ENCODE data around the gene CCDC34.

Gene CCDC34

DNA sequence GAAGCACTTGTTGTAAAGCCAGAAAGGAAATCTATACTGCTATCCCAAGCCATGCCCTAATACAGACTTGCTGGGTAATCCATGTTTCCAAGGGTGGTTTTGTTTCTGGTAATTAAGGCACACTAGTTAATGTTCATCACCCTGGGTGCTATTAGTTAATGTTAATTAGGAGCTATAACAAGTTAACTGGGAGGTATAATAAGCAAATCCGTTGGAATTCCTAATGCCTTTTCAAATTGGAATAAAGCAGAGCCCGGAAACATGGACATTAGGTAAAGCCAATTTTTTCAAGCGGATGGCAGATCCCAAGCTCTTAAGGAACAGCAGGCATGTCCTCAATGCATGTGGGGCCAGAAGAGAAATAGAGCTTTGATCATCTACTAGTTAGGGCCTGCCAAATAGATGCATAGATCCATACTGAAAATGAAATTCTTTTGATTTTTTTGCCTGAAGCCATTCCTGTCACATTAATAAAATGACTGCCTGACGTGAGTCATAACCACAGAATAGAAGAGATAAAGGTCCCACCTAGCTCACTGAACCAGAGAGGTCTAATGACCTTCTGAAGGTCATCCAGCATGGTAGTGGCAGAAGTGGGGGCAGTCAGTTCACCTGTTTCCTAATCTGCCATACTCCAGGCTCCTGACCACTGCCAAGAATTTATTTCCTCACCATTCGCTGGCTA, 28.5 kb upstream of the CCDC34 start:
- no peak for DNase-seq

GRCh38 chr11:27390318-27391295, 27.6 kb upstream of the CCDC34 start:
- DNase-seq: no peak

DNA sequence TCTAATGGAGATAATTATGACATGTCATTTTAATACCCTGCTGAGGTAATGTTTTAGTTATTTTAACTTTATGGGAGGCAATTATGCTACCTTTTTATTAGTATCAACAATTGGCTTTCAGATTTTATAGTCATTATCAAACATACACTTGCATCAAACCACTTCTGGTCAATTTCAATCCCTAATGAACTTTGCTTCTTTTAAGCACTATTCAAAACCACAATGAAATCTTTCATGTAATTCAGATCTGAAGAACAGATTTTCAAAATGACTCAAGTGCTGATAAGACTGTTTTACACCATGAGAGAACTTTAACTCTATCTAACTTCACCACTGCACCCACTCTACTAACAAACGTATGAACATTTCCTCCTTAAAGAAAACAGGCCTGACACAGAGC, 25.9 kb upstream of the CCDC34 start:
- DNase-seq: no peak

DNA sequence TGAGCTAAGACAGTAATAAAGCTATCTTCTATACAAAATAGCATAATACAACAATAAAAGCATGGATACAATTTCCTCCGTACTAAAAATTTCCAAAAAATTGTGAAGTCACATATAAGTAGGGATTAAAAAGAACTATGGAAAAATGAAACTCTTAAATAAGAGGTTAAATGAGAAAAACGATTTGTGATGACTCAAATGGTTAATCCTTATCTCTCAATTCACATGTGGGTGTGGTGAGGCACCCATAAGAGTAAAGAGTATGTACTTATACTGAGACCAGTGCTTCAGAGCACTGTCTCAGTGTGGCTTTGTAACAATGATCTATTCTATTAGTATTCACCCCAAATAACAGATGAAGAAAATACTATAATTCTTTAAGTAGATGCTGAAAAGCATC, 25.0 kb upstream of the CCDC34 start:
- no peak for DNase-seq

DNA sequence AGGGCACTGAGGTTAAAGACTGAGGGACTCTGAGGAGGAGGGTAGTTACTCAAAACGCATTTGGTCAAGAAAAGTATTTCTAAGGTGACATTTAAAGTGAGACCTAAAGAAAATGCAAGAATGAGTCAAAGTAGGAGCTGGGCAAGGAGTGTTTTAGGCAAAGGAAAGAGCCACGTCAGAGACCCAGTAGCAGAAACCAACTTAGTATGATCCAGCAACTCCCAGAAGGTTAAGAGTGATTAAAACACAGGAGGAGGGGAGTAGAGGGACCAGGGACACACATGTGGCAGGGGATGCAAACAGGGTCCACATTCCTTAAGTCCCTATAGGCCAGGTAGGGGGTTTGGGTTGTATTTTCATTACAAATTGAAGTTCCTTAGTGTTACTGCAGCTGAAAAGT, 24.3 kb upstream of the CCDC34 start:
- no peak for DNase-seq

- no peak for DNase-seq
Measured at GRCh38 chr11:27386181-27386845, 23.3 kb upstream of the CCDC34 start.

DNA sequence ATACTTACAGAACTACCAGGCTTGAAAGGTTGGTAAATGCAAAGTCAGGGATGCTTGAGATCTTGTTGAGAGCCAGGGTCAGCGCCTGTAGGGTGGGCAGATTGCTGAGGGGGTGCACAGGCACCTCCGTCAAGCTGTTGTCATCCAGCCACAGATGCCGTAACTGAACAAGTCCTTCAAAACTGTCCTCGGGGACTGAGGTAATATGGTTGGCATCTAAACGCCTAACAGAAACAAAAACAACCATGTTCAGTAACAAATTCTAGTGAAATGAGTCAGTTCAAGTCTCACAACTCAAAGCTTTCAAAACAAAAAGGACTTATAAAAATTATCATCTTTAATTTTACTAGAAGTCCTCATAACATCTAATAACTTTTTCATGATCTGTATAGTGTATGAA, 22.2 kb upstream of the CCDC34 start:
- DNase-seq: no peak

DNA sequence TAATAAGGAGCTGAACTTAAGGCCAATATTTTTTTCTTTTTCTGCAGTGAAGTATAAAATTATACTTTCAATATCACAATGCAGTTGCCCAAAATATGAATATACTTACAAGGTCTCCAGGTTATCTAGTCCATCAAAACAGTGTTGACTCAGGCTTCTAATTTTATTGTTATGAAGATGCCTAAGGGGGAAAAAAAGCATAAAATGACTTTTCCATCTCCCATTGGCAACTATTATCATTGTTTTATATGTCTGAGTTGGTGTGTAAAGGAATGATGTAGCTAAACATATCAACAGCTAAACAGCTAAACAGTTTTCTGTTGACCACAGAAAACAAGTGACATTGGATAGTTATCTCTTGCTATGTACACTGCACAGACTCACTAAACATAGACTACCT, 21.2 kb upstream of the CCDC34 start:
- DNase-seq: no peak

DNA sequence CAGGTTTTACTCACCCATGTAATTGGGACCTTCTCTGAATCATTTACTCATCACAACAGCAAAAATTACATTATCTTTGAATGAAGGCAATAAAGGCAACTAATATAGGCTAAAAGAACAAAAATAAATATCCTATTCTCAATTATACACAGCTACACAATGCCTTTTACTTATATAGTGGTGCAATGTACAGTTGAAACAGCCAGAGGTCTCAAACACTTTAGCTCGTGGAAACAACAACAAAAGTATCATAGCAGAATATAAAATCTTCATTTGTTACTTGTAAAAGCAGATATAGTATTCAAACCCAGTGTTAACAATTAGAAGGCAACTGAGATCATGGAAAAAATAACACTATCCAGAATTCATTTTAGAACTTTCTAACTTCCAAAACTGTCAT, 20.6 kb upstream of the CCDC34 start:
- no peak for DNase-seq

DNA sequence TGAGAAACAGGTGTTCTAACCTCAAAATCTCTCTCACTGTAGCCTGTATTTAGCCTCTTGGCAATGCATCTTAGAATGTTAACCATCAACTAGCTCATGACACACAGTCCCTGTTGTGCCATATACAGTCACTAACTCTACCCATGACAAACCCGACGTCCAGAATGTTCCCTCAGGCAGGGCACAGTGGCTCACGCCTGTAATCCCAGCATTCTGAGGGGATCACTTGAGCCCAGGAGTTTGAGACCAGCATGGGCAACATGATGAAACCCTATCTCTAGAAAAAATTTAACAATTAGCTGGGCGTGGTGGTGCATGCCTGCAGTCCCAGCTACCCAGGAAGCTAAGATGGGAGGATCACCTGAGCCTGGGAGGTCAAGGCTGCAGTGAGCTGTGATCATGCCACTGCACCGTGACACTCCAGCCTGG, 18.2 kb upstream of the CCDC34 start:
- DNase-seq: no peak

DNA sequence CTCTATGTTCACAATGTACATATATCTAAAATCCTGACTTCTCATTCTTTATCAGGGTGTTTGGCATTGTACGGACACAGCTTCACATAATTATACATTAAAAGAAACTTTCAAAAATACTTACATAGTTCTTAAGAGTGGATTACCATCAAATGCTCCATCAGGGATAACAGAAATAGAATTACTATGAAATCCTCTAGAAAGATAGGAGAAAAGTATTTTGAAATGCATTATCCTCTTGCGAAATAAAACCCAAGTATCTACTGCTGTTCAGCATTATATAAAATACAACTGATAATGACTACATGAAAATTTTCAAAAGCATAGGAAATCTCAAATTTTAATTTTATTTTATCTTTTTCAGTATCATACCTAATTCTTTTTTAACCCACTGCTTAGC, 17.8 kb upstream of the CCDC34 start:
- no peak for DNase-seq

DNA sequence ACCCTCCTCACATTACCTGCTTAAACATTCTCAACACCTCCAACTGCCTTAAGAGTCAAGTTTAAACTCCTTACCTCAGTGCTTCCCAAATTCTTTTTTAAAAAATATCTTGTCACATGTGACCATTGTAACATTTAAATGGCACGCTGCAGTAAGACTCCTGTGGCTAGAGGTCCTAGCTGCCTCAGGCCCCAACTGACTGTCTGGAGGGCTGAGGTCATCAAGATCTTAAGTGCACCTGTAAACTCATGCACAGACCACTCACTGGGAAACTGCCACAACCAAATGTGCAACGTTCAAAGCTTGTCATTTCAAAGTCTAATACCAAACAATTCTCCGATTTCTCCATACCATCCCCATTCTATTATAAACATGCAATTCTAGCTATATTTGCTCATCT, 16.4 kb upstream of the CCDC34 start:
- no peak for DNase-seq

DNA sequence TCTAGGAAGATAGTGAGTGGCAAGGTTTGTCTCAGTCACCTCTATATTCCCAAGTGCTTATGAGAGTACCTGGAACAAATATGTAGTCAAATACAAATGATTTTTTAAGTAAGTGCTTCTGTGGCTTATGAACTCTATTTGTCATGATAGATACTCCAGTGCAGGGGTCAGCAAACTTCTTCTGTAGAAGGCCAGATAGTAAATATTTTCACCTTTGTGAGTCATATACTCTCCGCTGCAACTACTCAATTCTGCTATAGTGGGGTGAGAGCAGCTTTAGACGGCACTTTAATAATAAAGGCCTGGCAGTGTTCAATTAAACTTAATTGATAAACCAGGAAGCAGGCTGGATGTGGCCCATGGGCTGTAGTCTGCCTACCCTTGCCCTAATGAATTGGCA, 12.4 kb upstream of the CCDC34 start:
- no peak for DNase-seq

GRCh38 chr11:27373856-27374602, 11.0 kb upstream of the CCDC34 start:
- DNase-seq: no peak

DNA sequence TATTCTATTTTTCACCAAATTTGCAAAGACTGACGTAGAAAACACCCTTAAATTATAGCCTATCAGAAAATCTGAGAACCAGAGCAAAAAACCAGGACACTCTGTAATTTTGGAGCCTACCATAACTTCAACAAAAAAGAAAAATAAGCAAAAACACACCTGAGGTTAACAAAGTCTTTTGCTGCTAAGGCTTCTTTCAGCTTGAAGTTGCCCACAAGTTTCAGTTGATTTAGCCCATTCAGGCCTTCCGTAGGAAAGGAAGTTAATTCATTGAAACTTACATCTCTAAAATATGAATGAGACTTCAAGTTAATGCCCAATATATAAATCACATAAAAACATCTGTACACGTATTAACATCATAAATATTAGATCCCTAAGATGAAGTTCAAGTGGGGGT, 10.4 kb upstream of the CCDC34 start:
- no peak for DNase-seq

- DNase-seq: no peak
Measured at GRCh38 chr11:27372164-27372563, 9.1 kb upstream of the CCDC34 start.

GRCh38 chr11:27371489-27371888, 8.5 kb upstream of the CCDC34 start:
- no peak for DNase-seq

DNA sequence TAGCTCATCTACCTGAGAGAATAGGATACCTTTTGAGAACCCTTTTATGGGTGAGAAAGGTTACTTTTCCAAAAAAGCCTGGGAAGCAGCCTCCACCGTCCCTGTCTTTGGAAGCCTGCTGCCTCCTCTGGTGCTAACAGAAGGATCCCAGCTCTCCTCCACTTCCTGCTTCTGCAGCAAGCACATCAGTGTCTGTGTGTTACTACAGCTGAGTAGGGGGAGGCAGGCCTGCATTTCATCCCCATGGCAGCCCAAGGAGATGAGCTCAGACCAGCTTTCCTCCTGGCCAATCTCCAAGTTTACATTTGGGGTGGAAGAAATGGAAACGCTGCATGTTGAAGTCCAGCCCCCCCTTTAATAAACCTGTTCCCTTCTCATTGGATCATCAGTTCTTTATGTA, 7.4 kb upstream of the CCDC34 start:
- DNase-seq: no peak

- DNase-seq: no peak
Measured at GRCh38 chr11:27367881-27368280, 4.9 kb upstream of the CCDC34 start.

GRCh38 chr11:27363576-27364117, 632 bp upstream of the CCDC34 start:
- no peak for DNase-seq

- no peak for DNase-seq
Measured at GRCh38 chr11:27361649-27362431, 1.2 kb downstream of the CCDC34 start.

GRCh38 chr11:27358296-27358695, 4.7 kb downstream of the CCDC34 start:
- no peak for DNase-seq
